H1 (cell line): Measurements from ENCODE around the gene WDR27. TPM values are rescaled to one million over a fixed set of nuclear protein-coding genes. Genes with fewer than 3 reads are reported as not detected.

Experiments used
- CBX5 ChIP-seq: fragments of 300-800, 300-1000 bp; sonication (generic); IDR thresholded peaks from 2 replicates; pipeline ENCODE4 v1.7.1; 2016; ENCODE audit warnings: antibody characterized with exemption, low read length, low read depth
- CHD7 ChIP-seq: fragments of 300-600 bp; sonication (generic); IDR thresholded peaks from 2 replicates; pipeline ENCODE4 v1.7.1; 2012; ENCODE audit warnings: low read length, moderate library complexity, mild to moderate bottlenecking, inconsistent platforms; ENCODE audit not compliant: insufficient replicate concordance
- JUN ChIP-seq: IDR thresholded peaks from 2 replicates; pipeline ENCODE4 v1.6.1; 2011; ENCODE audit warnings: low read depth, mild to moderate bottlenecking, improper control_type of control experiment, low read length
- KDM5A ChIP-seq: fragments of 200-600 bp; IDR thresholded peaks from 2 replicates; pipeline ENCODE4 v1.7.1; 2012; ENCODE audit warnings: mild to moderate bottlenecking, low read length, inconsistent platforms, mixed read lengths
- SP1 ChIP-seq: IDR thresholded peaks from 2 replicates; pipeline ENCODE4 v1.6.1; 2011; ENCODE audit warnings: low read depth, low read length
- TAF1 ChIP-seq: IDR thresholded peaks from 2 replicates; pipeline ENCODE4 v1.6.1; 2011; ENCODE audit warnings: mild to moderate bottlenecking, low read depth, low read length
- polyA plus RNA-seq, 7 experiments: library from polyadenylated mRNA; depleted of rRNA in 3 of 7; stranded (reverse) in 5 of 7; unstranded in 2 of 7; fragments of >200 nt in 5 of 7; fragments of 200-250 nt in 2 of 7; gene quantifications; 1 replicate in 5 of 7; 2 replicates in 1 of 7; 4 replicates in 1 of 7; pipeline versions ENCODE4 v1.2.1 to v1.2.3, GENCODE V29; 2011 to 2013; ENCODE audit warnings: missing spikeins in 2 of 7, mixed read lengths in 2 of 7
- total RNA-seq: library from RNA; stranded (reverse); fragmentation: NEBNext Ultra II Directional; extraction: Animal tissue kit (Norgen Biotek cat#: 25700); gene quantifications from 2 replicates; pipeline ENCODE4 v1.2.1, GENCODE V29; 2021

Gene WDR27
- total and polyA plus RNA-seq, 2 of the 8 experiments (the other 6 are each of a cell fraction or from before 2014, with no cell fraction given), result 53.6 to 68.6 TPM

- no peak for TF ChIP-seq CHD7
- TF ChIP-seq KDM5A, result no peak
- no peak for TF ChIP-seq JUN
- TF ChIP-seq TAF1, result no peak
- TF ChIP-seq CBX5, result no peak
- no peak for TF ChIP-seq SP1
Measured at GRCh38 chr6:169573883-169574282, 127.9 kb downstream of the WDR27 start (continued).
